WTC11 (cell line): Measurements from ENCODE around the gene CMC2. TPM values are rescaled to one million over a fixed set of nuclear protein-coding genes. Genes with fewer than 3 reads are reported as not detected.

ENCODE experiments used
- ATAC-seq: fragments of 200-7000 bp; cut with Tn5 transposase; 2 replicates; pipeline ENCODE4 v1.10.0; 2021; ENCODE audit warnings: mild to moderate bottlenecking, moderate library complexity
- CTCF ChIA-PET: fragments of 300-600 bp; sonication (Branson Sonifier 250); formaldehyde crosslinking; loops from one replicate; lab custom pipeline; 2021; ENCODE audit warnings: antibody characterized with exemption; lab: Charles Lee
- POLR2A ChIA-PET: fragments of 350-600 bp; sonication (Branson Sonifier 250); formaldehyde crosslinking; loops from one replicate; lab custom pipeline; 2021; ENCODE audit warnings: antibody characterized with exemption; lab: Charles Lee
- DNase-seq: peaks from one replicate; pipeline ENCODE4 v3.0.0; 2021; ENCODE audit warnings: low spot score
- H3K27ac Mint-ChIP-seq: 2 replicates; pipeline ENCODE4 v1.8.0; 2021; ENCODE audit warnings: mixed read lengths
- H3K27me3 Mint-ChIP-seq: 2 replicates; pipeline ENCODE4 v1.8.0; 2021; ENCODE audit warnings: low read depth, mild to moderate bottlenecking, moderate library complexity, mixed read lengths
- H3K36me3 Mint-ChIP-seq: 2 replicates; pipeline ENCODE4 v1.8.0; 2021; ENCODE audit warnings: mixed read lengths
- H3K4me1 Mint-ChIP-seq: 2 replicates; pipeline ENCODE4 v1.8.0; 2022; ENCODE audit warnings: mixed read lengths
- H3K4me3 Mint-ChIP-seq: 2 replicates; pipeline ENCODE4 v1.8.0; 2021; ENCODE audit warnings: mild to moderate bottlenecking, moderate library complexity, mixed read lengths
- H3K9me3 Mint-ChIP-seq: 2 replicates; pipeline ENCODE4 v1.8.0; 2021; ENCODE audit warnings: mixed read lengths
- CBFB ChIP-seq: sonication (generic); formaldehyde crosslinking; IDR thresholded peaks from 2 replicates; pipeline ENCODE4 v1.8.1; 2022; ENCODE audit warnings: mild to moderate bottlenecking, low read depth, missing genetic modification reagents
- MYBL2 ChIP-seq: sonication (generic); formaldehyde crosslinking; IDR thresholded peaks from 2 replicates; pipeline ENCODE4 v1.8.1; 2023; ENCODE audit warnings: mild to moderate bottlenecking, moderate library complexity, missing genetic modification reagents
- NFATC4 ChIP-seq: fragments of 250-450 bp; sonication (Bioruptor Pico); IDR thresholded peaks from 2 replicates; pipeline ENCODE4 v1.9.0; 2021; ENCODE audit warnings: mild to moderate bottlenecking
- NR2C2 ChIP-seq: sonication (generic); formaldehyde crosslinking; IDR thresholded peaks from 2 replicates; pipeline ENCODE4 v1.8.0; 2022; ENCODE audit warnings: mild to moderate bottlenecking, missing genetic modification reagents
- OVOL2 ChIP-seq: fragments of 250-450 bp; sonication (Bioruptor Pico); IDR thresholded peaks from 2 replicates; pipeline ENCODE4 v1.9.0; 2021; ENCODE audit warnings: mild to moderate bottlenecking, borderline replicate concordance
- SOX15 ChIP-seq: fragments of 250-450 bp; sonication (Bioruptor Pico); IDR thresholded peaks from 2 replicates; pipeline ENCODE4 v1.9.0; 2021; ENCODE audit warnings: mild to moderate bottlenecking
- ZBTB21 ChIP-seq: sonication (generic); formaldehyde crosslinking; IDR thresholded peaks from 2 replicates; pipeline ENCODE4 v1.8.1; 2023; ENCODE audit warnings: mild to moderate bottlenecking, missing genetic modification reagents, borderline replicate concordance
- ZNF317 ChIP-seq: sonication (generic); formaldehyde crosslinking; IDR thresholded peaks from 2 replicates; pipeline ENCODE4 v1.8.1; 2023; ENCODE audit warnings: low read depth, mild to moderate bottlenecking, moderate library complexity, missing genetic modification reagents, borderline replicate concordance
- total RNA-seq: library from RNA; stranded (reverse); gene quantifications from 3 replicates; pipeline ENCODE4 v1.2.3, GENCODE V29; 2021
- TF ChIP-seq, protein P1 (sequence below): sonication (generic); formaldehyde crosslinking; IDR thresholded peaks from 2 replicates; pipeline ENCODE4 v1.8.1; 2023; ENCODE audit warnings: mild to moderate bottlenecking, missing genetic modification reagents, moderate library complexity
- TF ChIP-seq, protein P2 (sequence below): sonication (generic); formaldehyde crosslinking; IDR thresholded peaks from 2 replicates; pipeline ENCODE4 v1.8.1; 2022; ENCODE audit warnings: mild to moderate bottlenecking, moderate library complexity, missing genetic modification reagents
- TF ChIP-seq, protein P3 (sequence below): fragments of 250-450 bp; sonication (Bioruptor Pico); IDR thresholded peaks from 2 replicates; pipeline ENCODE4 v1.8.0; 2021; ENCODE audit warnings: mild to moderate bottlenecking
- TF ChIP-seq, protein P4 (sequence below): sonication (generic); formaldehyde crosslinking; IDR thresholded peaks from 2 replicates; pipeline ENCODE4 v1.8.0; 2022; ENCODE audit warnings: missing genetic modification reagents
- TF ChIP-seq, protein P5 (sequence below): fragments of 200-600 bp; IDR thresholded peaks from 2 replicates; pipeline ENCODE4 v1.8.0; 2022; ENCODE audit warnings: antibody characterized with exemption
- TF ChIP-seq, protein P6 (sequence below): sonication (generic); formaldehyde crosslinking; IDR thresholded peaks from 2 replicates; pipeline ENCODE4 v1.8.1; 2022; ENCODE audit warnings: low read depth, missing genetic modification reagents, borderline replicate concordance
- TF ChIP-seq, protein P7 (sequence below): sonication (generic); formaldehyde crosslinking; IDR thresholded peaks from 2 replicates; pipeline ENCODE4 v1.8.1; 2023; ENCODE audit warnings: mild to moderate bottlenecking, missing genetic modification reagents
- TF ChIP-seq, protein P8 (sequence below): fragments of 250-450 bp; sonication (Bioruptor Pico); conservative IDR thresholded peaks from 2 replicates; pipeline ENCODE4 v1.9.0; 2021; ENCODE audit warnings: mild to moderate bottlenecking

CMC2 gene
- total RNA-seq, 1 experiment from 2014 or later, result 78.9 TPM

DNA sequence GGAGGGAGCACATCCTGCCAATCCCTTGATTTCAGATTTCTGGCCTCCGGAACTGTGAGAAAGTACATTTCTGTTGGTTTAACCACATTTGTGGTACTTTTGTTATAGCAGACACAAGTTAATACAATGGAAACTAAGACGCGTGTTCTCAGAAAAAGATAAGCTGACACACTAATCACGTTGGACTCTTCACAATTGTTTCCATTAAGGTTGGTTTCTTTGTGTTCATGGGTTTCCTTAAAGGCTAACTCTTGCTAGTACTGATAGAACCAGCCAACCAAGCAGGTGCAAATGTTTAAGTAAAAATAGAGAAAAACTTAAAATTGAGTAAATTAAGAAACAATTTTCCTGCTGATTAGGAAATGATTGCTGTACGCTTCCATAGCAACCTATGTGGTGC is 59.4 kb downstream of the CMC2 start:
- TF ChIP-seq SOX15 (CRISPR knock-in tag) (no peak), MYBL2 (CRISPR knock-in tag) (no peak), NFATC4 (CRISPR knock-in tag) (no peak)
- TF ChIP-seq, protein P1, sequence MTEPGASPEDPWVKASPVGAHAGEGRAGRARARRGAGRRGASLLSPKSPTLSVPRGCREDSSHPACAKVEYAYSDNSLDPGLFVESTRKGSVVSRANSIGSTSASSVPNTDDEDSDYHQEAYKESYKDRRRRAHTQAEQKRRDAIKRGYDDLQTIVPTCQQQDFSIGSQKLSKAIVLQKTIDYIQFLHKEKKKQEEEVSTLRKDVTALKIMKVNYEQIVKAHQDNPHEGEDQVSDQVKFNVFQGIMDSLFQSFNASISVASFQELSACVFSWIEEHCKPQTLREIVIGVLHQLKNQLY, result no peak
- TF ChIP-seq, protein P2, sequence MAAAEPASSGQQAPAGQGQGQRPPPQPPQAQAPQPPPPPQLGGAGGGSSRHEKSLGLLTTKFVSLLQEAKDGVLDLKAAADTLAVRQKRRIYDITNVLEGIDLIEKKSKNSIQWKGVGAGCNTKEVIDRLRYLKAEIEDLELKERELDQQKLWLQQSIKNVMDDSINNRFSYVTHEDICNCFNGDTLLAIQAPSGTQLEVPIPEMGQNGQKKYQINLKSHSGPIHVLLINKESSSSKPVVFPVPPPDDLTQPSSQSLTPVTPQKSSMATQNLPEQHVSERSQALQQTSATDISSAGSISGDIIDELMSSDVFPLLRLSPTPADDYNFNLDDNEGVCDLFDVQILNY (CRISPR knock-in tag), result no peak
- TF ChIP-seq, all 79 proteins: peak for 0
- ATAC-seq (no peak), DNase-seq (no peak)
- ChIA-PET CTCF (no interaction called here), POLR2A (no interaction called here)
- Mint-ChIP-seq H3K36me3 (no peaks in the 10 kb centered on the region), H3K4me3 (no peak overlapping the region), H3K9me3 (peaks cover 5% of the 10 kb centered on the region), H3K27ac (no peak overlapping the region), H3K27me3 (no peaks in the 10 kb centered on the region; the same call in 1 of the 2 replicates), H3K4me1 (no peaks in the 10 kb centered on the region)

DNA sequence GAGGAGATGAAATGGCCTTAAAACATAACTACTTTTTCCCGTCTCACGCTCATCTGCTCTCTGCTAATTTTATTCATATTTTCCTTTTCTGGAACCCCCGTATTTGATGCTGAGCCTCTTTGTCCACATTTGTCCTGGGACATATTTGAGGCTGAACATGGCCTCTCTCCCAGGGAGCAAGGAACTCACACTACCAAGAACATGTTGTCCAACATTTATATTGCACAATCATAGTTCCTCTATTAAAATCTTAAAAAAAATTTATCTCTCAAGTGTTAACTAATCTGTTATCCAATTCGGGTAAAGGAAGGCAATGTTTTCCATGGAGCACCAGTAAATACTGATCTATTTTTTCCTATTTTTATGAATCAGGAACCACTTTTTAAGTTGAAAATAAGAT is 60.2 kb downstream of the CMC2 start:
- POLR2A ChIA-PET, result no interaction called here
- Mint-ChIP-seq H3K4me3 (no peak overlapping the region), H3K27ac (no peak overlapping the region), H3K36me3 (no peaks in the 10 kb centered on the region), H3K27me3 (no peaks in the 10 kb centered on the region; the same call in 1 of the 2 replicates), H3K9me3 (no peaks in the 10 kb centered on the region), H3K4me1 (no peaks in the 10 kb centered on the region)
- ATAC-seq (no peak), DNase-seq (no peak)
- TF ChIP-seq CBFB (CRISPR knock-in tag), result no peak
- TF ChIP-seq NR2C2 (CRISPR knock-in tag), result no peak
- CTCF ChIA-PET, result no interaction called here

DNA sequence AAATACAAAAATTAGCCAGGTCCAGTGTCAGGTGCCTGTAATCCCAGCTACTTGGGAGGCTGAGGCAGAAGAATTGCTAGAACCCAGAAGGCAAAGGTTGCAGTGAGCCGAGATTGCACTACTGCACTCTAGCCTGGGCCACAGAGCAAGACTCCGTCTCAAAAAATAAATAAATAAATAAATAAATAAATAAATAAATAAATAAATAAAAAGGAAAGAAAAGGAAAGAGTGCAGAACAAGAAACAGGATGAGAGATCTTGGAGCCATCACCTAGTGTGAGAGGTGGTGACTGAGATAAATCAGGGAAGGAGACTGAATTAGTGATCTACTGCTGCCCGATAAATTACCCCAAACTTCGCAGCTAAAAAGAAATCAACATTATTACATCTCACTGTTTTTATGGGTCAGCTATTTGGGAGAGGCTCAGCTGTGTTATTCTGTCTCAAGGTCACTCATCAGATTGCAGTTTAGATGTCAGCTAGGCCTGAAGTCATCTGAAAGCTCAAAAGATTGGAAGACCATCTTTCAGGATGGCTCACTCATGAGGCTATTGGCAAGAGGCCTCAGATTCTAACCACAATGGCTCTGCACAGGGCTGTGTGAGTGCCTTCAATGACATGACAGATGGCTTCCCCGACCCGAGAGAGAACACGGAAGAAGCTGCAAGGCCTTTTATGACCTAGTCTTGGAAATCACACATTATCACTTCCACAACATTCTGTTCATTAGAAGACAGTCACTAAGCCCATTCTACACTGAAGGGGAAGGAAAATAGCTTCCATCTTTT is 66.4 kb downstream of the CMC2 start:
- H3K27ac Mint-ChIP-seq, result no peak overlapping the region
- ATAC-seq (no peak), DNase-seq (no peak)
- H3K36me3 Mint-ChIP-seq, result no peaks in the 10 kb centered on the region
- H3K4me1 Mint-ChIP-seq, result peaks cover 10% of the 10 kb centered on the region
- CTCF ChIA-PET, result interaction anchor here (1.4 kb wide), 2 partner anchors 9 to 35 kb away, joined by 4 to 6 read pairs; no protein-coding TSS in a partner anchor
- TF ChIP-seq, protein P3, sequence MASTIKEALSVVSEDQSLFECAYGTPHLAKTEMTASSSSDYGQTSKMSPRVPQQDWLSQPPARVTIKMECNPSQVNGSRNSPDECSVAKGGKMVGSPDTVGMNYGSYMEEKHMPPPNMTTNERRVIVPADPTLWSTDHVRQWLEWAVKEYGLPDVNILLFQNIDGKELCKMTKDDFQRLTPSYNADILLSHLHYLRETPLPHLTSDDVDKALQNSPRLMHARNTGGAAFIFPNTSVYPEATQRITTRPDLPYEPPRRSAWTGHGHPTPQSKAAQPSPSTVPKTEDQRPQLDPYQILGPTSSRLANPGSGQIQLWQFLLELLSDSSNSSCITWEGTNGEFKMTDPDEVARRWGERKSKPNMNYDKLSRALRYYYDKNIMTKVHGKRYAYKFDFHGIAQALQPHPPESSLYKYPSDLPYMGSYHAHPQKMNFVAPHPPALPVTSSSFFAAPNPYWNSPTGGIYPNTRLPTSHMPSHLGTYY (CRISPR knock-in tag), result no peak
- TF ChIP-seq, protein P4, sequence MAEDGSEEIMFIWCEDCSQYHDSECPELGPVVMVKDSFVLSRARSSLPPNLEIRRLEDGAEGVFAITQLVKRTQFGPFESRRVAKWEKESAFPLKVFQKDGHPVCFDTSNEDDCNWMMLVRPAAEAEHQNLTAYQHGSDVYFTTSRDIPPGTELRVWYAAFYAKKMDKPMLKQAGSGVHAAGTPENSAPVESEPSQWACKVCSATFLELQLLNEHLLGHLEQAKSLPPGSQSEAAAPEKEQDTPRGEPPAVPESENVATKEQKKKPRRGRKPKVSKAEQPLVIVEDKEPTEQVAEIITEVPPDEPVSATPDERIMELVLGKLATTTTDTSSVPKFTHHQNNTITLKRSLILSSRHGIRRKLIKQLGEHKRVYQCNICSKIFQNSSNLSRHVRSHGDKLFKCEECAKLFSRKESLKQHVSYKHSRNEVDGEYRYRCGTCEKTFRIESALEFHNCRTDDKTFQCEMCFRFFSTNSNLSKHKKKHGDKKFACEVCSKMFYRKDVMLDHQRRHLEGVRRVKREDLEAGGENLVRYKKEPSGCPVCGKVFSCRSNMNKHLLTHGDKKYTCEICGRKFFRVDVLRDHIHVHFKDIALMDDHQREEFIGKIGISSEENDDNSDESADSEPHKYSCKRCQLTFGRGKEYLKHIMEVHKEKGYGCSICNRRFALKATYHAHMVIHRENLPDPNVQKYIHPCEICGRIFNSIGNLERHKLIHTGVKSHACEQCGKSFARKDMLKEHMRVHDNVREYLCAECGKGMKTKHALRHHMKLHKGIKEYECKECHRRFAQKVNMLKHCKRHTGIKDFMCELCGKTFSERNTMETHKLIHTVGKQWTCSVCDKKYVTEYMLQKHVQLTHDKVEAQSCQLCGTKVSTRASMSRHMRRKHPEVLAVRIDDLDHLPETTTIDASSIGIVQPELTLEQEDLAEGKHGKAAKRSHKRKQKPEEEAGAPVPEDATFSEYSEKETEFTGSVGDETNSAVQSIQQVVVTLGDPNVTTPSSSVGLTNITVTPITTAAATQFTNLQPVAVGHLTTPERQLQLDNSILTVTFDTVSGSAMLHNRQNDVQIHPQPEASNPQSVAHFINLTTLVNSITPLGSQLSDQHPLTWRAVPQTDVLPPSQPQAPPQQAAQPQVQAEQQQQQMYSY (CRISPR knock-in tag), result no peak
- TF ChIP-seq, protein P5, sequence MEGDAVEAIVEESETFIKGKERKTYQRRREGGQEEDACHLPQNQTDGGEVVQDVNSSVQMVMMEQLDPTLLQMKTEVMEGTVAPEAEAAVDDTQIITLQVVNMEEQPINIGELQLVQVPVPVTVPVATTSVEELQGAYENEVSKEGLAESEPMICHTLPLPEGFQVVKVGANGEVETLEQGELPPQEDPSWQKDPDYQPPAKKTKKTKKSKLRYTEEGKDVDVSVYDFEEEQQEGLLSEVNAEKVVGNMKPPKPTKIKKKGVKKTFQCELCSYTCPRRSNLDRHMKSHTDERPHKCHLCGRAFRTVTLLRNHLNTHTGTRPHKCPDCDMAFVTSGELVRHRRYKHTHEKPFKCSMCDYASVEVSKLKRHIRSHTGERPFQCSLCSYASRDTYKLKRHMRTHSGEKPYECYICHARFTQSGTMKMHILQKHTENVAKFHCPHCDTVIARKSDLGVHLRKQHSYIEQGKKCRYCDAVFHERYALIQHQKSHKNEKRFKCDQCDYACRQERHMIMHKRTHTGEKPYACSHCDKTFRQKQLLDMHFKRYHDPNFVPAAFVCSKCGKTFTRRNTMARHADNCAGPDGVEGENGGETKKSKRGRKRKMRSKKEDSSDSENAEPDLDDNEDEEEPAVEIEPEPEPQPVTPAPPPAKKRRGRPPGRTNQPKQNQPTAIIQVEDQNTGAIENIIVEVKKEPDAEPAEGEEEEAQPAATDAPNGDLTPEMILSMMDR, result no peak
- TF ChIP-seq ZBTB21 (CRISPR knock-in tag), result no peak
- no peak for TF ChIP-seq OVOL2 (CRISPR knock-in tag)
- TF ChIP-seq, protein P6, sequence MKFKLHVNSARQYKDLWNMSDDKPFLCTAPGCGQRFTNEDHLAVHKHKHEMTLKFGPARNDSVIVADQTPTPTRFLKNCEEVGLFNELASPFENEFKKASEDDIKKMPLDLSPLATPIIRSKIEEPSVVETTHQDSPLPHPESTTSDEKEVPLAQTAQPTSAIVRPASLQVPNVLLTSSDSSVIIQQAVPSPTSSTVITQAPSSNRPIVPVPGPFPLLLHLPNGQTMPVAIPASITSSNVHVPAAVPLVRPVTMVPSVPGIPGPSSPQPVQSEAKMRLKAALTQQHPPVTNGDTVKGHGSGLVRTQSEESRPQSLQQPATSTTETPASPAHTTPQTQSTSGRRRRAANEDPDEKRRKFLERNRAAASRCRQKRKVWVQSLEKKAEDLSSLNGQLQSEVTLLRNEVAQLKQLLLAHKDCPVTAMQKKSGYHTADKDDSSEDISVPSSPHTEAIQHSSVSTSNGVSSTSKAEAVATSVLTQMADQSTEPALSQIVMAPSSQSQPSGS (CRISPR knock-in tag), result no peak
- TF ChIP-seq, protein P7, sequence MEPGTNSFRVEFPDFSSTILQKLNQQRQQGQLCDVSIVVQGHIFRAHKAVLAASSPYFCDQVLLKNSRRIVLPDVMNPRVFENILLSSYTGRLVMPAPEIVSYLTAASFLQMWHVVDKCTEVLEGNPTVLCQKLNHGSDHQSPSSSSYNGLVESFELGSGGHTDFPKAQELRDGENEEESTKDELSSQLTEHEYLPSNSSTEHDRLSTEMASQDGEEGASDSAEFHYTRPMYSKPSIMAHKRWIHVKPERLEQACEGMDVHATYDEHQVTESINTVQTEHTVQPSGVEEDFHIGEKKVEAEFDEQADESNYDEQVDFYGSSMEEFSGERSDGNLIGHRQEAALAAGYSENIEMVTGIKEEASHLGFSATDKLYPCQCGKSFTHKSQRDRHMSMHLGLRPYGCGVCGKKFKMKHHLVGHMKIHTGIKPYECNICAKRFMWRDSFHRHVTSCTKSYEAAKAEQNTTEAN (CRISPR knock-in tag), result no peak
- TF ChIP-seq, protein P8, sequence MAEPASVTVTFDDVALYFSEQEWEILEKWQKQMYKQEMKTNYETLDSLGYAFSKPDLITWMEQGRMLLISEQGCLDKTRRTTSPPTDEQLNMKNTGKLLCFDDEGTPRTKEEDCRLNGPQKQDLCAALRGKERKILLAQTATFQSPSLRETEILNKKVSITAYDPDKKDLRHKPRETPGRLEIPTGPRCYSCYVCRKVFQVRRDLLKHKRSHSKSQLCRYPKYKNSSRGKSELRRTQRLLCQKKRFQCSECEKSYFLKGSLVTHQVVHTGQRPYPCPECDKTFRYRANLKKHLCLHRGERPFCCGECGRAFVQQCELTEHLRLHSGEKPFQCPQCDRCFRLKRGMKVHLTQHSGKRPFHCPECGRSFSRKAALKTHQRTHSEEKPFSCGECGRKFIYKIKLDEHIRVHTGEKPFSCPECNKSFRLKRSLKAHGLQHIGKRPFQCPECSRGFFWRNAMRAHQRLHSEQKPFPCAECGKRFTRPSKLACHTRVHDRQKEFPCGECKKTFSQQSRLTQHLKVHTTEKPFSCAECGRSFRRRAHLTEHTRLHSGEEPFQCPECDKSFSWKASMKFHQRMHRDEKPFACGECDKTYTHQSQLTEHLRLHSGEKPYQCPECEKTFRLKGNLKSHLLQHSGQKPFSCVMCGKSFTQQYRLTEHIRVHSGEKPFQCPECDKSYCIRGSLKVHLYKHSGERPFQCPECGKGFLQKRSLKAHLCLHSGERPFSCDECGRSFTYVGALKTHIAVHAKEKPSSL, result no peak
- no peak for TF ChIP-seq ZNF317 (CRISPR knock-in tag)
- TF ChIP-seq MYBL2 (CRISPR knock-in tag), result no peak
- TF ChIP-seq, all 79 proteins: peak for 0
- Mint-ChIP-seq H3K27me3 (peaks cover 3% of the 10 kb centered on the region; the same call in 1 of the 2 replicates), H3K4me3 (no peak overlapping the region), H3K9me3 (no peaks in the 10 kb centered on the region)
- POLR2A ChIA-PET, result no interaction called here
